ENCODE results near the gene BFSP1. TPM values are rescaled to one million over a fixed set of nuclear protein-coding genes. Genes with fewer than 3 reads are reported as not detected.

Gene BFSP1
- total and polyA plus RNA-seq, 4 donors: 1.8 to 3.1 (median 2.4) TPM

GRCh38 chr20:17493173-17493572 lies 38.0 kb downstream of the BFSP1 start:
- Histone ChIP-seq H3K27ac (ENCODE audit: low read depth, low read length) (no peak overlapping the region), H3K36me3 (ENCODE audit: control insufficient read depth, insufficient read depth, low read length) (no peaks in the 10 kb centered on the region), H3K9me3 (ENCODE audit: control insufficient read depth, insufficient read depth, low read length) (no peaks in the 10 kb centered on the region), H3K4me3 (ENCODE audit: low read depth, low read length) (no peak overlapping the region), H3K4me1 (ENCODE audit: control insufficient read depth, insufficient read depth, low read length) (no peaks in the 10 kb centered on the region), H3K27me3 (ENCODE audit: control insufficient read depth, insufficient read depth, low read length) (no peaks in the 10 kb centered on the region)
- no peak for DNase-seq (ENCODE audit: low read depth in 4 of 6, low spot score in 6 of 6)
- 80% methylated on average over 2 of the region's 2 CpGs for WGBS (ENCODE audit: insufficient coverage)

- Histone ChIP-seq H3K4me3 (ENCODE audit: low read depth, low read length) (no peak overlapping the region), H3K27me3 (ENCODE audit: control insufficient read depth, insufficient read depth, low read length) (no peaks in the 10 kb centered on the region), H3K4me1 (ENCODE audit: control insufficient read depth, insufficient read depth, low read length) (no peaks in the 10 kb centered on the region), H3K27ac (ENCODE audit: low read depth, low read length) (no peak overlapping the region), H3K36me3 (ENCODE audit: control insufficient read depth, insufficient read depth, low read length) (no peaks in the 10 kb centered on the region), H3K9me3 (ENCODE audit: control insufficient read depth, insufficient read depth, low read length) (no peaks in the 10 kb centered on the region)
- WGBS (ENCODE audit: insufficient coverage): 96% methylated on average over 2 of the region's 4 CpGs
- no peak for DNase-seq (ENCODE audit: low read depth in 4 of 6, low spot score in 6 of 6)
These were observed 39.7 kb downstream of the BFSP1 start for GRCh38 chr20:17491488-17491887.

GRCh38 chr20:17491041-17491440 lies 40.1 kb downstream of the BFSP1 start:
- 95% methylated on average over 10 of the region's 11 CpGs for WGBS (ENCODE audit: insufficient coverage)
- H3K4me1 ChIP-seq (ENCODE audit: control insufficient read depth, insufficient read depth, low read length): no peaks in the 10 kb centered on the region
- no peak for DNase-seq (ENCODE audit: low read depth in 4 of 6, low spot score in 6 of 6)

GRCh38 chr20:17490501-17490900 lies 40.7 kb downstream of the BFSP1 start:
- Histone ChIP-seq H3K36me3 (ENCODE audit: control insufficient read depth, insufficient read depth, low read length) (no peaks in the 10 kb centered on the region), H3K27me3 (ENCODE audit: control insufficient read depth, insufficient read depth, low read length) (no peaks in the 10 kb centered on the region), H3K27ac (ENCODE audit: low read depth, low read length) (no peak overlapping the region), H3K4me1 (ENCODE audit: control insufficient read depth, insufficient read depth, low read length) (no peaks in the 10 kb centered on the region), H3K9me3 (ENCODE audit: control insufficient read depth, insufficient read depth, low read length) (no peaks in the 10 kb centered on the region), H3K4me3 (ENCODE audit: low read depth, low read length) (no peak overlapping the region)
- WGBS (ENCODE audit: insufficient coverage): 84% methylated on average over 7 of the region's 7 CpGs
- no peak for DNase-seq (ENCODE audit: low read depth in 4 of 6, low spot score in 6 of 6)

More at GRCh38 chr20:17491041-17491440, 40.1 kb downstream of the BFSP1 start:
- H3K9me3 ChIP-seq (ENCODE audit: control insufficient read depth, insufficient read depth, low read length): no peaks in the 10 kb centered on the region
- H3K4me3 ChIP-seq (ENCODE audit: low read depth, low read length): no peak overlapping the region
- no peaks in the 10 kb centered on the region for H3K27me3 ChIP-seq (ENCODE audit: control insufficient read depth, insufficient read depth, low read length)
- no peaks in the 10 kb centered on the region for H3K36me3 ChIP-seq (ENCODE audit: control insufficient read depth, insufficient read depth, low read length)
- H3K27ac ChIP-seq (ENCODE audit: low read depth, low read length): no peak overlapping the region

- Histone ChIP-seq H3K4me3 (ENCODE audit: low read depth, low read length) (no peak overlapping the region), H3K27ac (ENCODE audit: low read depth, low read length) (no peak overlapping the region), H3K4me1 (ENCODE audit: control insufficient read depth, insufficient read depth, low read length) (no peaks in the 10 kb centered on the region), H3K9me3 (ENCODE audit: control insufficient read depth, insufficient read depth, low read length) (no peaks in the 10 kb centered on the region), H3K36me3 (ENCODE audit: control insufficient read depth, insufficient read depth, low read length) (no peaks in the 10 kb centered on the region), H3K27me3 (ENCODE audit: control insufficient read depth, insufficient read depth, low read length) (no peaks in the 10 kb centered on the region)
- no peak for DNase-seq (ENCODE audit: low read depth in 4 of 6, low spot score in 6 of 6)
- WGBS (ENCODE audit: insufficient coverage): 96% methylated on average over 6 of the region's 9 CpGs
These were observed 42.1 kb downstream of the BFSP1 start for GRCh38 chr20:17488916-17489600.

GRCh38 chr20:17485017-17485416 lies 46.2 kb downstream of the BFSP1 start:
- WGBS (ENCODE audit: insufficient coverage): 100% methylated on average over 1 of the region's 2 CpGs
- Histone ChIP-seq H3K4me3 (ENCODE audit: low read depth, low read length) (no peak overlapping the region), H3K4me1 (ENCODE audit: control insufficient read depth, insufficient read depth, low read length) (no peaks in the 10 kb centered on the region), H3K36me3 (ENCODE audit: control insufficient read depth, insufficient read depth, low read length) (peaks cover 8% of the 10 kb centered on the region), H3K27ac (ENCODE audit: low read depth, low read length) (no peak overlapping the region), H3K9me3 (ENCODE audit: control insufficient read depth, insufficient read depth, low read length) (no peaks in the 10 kb centered on the region), H3K27me3 (ENCODE audit: control insufficient read depth, insufficient read depth, low read length) (no peaks in the 10 kb centered on the region)
- DNase-seq (ENCODE audit: low read depth in 4 of 6, low spot score in 6 of 6): no peak

- WGBS (ENCODE audit: insufficient coverage): 52% methylated on average over 5 of the region's 5 CpGs
These were observed 48.6 kb downstream of the BFSP1 start for GRCh38 chr20:17482536-17482935.

GRCh38 chr20:17481661-17482060 lies 49.5 kb downstream of the BFSP1 start:
- H3K4me3 ChIP-seq (ENCODE audit: low read depth, low read length): no peak overlapping the region
- DNase-seq (ENCODE audit: low read depth in 4 of 6, low spot score in 6 of 6): no peak
- H3K27ac ChIP-seq (ENCODE audit: low read depth, low read length): no peak overlapping the region
- WGBS (ENCODE audit: insufficient coverage): 95% methylated on average over 14 of the region's 16 CpGs
- no peaks in the 10 kb centered on the region for H3K4me1 ChIP-seq (ENCODE audit: control insufficient read depth, insufficient read depth, low read length)
- H3K27me3 ChIP-seq (ENCODE audit: control insufficient read depth, insufficient read depth, low read length): no peaks in the 10 kb centered on the region
- H3K36me3 ChIP-seq (ENCODE audit: control insufficient read depth, insufficient read depth, low read length): peaks cover 8% of the 10 kb centered on the region
- H3K9me3 ChIP-seq (ENCODE audit: control insufficient read depth, insufficient read depth, low read length): no peaks in the 10 kb centered on the region

More at GRCh38 chr20:17482536-17482935, 48.6 kb downstream of the BFSP1 start:
- Histone ChIP-seq H3K4me3 (ENCODE audit: low read depth, low read length) (no peak overlapping the region), H3K4me1 (ENCODE audit: control insufficient read depth, insufficient read depth, low read length) (no peaks in the 10 kb centered on the region), H3K27ac (ENCODE audit: low read depth, low read length) (no peak overlapping the region), H3K27me3 (ENCODE audit: control insufficient read depth, insufficient read depth, low read length) (no peaks in the 10 kb centered on the region), H3K9me3 (ENCODE audit: control insufficient read depth, insufficient read depth, low read length) (no peaks in the 10 kb centered on the region), H3K36me3 (ENCODE audit: control insufficient read depth, insufficient read depth, low read length) (peaks cover 8% of the 10 kb centered on the region)
- DNase-seq (ENCODE audit: low read depth in 4 of 6, low spot score in 6 of 6): peak in 1 of 6 donors; percentile 67

- DNase-seq (ENCODE audit: low read depth in 4 of 6, low spot score in 6 of 6): no peak
These were observed 50.5 kb downstream of the BFSP1 start for GRCh38 chr20:17480696-17481095.

GRCh38 chr20:17479063-17479657 lies 52.0 kb downstream of the BFSP1 start:
- no peaks in the 10 kb centered on the region for H3K4me1 ChIP-seq (ENCODE audit: control insufficient read depth, insufficient read depth, low read length)
- DNase-seq (ENCODE audit: low read depth in 4 of 6, low spot score in 6 of 6): no peak

More at GRCh38 chr20:17480696-17481095, 50.5 kb downstream of the BFSP1 start:
- no peaks in the 10 kb centered on the region for H3K4me1 ChIP-seq (ENCODE audit: control insufficient read depth, insufficient read depth, low read length)
- H3K4me3 ChIP-seq (ENCODE audit: low read depth, low read length): no peak overlapping the region
- no peaks in the 10 kb centered on the region for H3K27me3 ChIP-seq (ENCODE audit: control insufficient read depth, insufficient read depth, low read length)
- H3K27ac ChIP-seq (ENCODE audit: low read depth, low read length): no peak overlapping the region
- 93% methylated on average over 7 of the region's 11 CpGs for WGBS (ENCODE audit: insufficient coverage)
- peaks cover 8% of the 10 kb centered on the region for H3K36me3 ChIP-seq (ENCODE audit: control insufficient read depth, insufficient read depth, low read length)
- H3K9me3 ChIP-seq (ENCODE audit: control insufficient read depth, insufficient read depth, low read length): no peaks in the 10 kb centered on the region

More at GRCh38 chr20:17479063-17479657, 52.0 kb downstream of the BFSP1 start:
- H3K27ac ChIP-seq (ENCODE audit: low read depth, low read length): no peak overlapping the region
- no peaks in the 10 kb centered on the region for H3K9me3 ChIP-seq (ENCODE audit: control insufficient read depth, insufficient read depth, low read length)
- WGBS (ENCODE audit: insufficient coverage): 92% methylated on average over 17 of the region's 23 CpGs
- H3K27me3 ChIP-seq (ENCODE audit: control insufficient read depth, insufficient read depth, low read length): no peaks in the 10 kb centered on the region
- peaks cover 8% of the 10 kb centered on the region for H3K36me3 ChIP-seq (ENCODE audit: control insufficient read depth, insufficient read depth, low read length)
- H3K4me3 ChIP-seq (ENCODE audit: low read depth, low read length): no peak overlapping the region

All from spinal cord (tissue), 10 donors.